HCT116 (cell line): ENCODE data around the gene MVK. TPM values are rescaled to one million over a fixed set of nuclear protein-coding genes. Genes with fewer than 3 reads are reported as not detected.

Experiments
- ATAC-seq: fragments of 200-7000 bp; cut with Tn5 transposase; 2 replicates; pipeline ENCODE4 v1.9.1; 2020; ENCODE audit warnings: mild to moderate bottlenecking, moderate library complexity
- BruUV-seq: library from RNA; stranded (reverse); fragments of 400-500 nt; replicated peaks from 2 replicates; lab custom pipeline; 2021; lab: Mats Ljungman, UMichigan
- CTCF ChIA-PET: fragments of 300-600 bp; sonication (Branson Sonifier 250); formaldehyde crosslinking; loops from one replicate; lab custom pipeline; 2021; ENCODE audit warnings: antibody characterized with exemption; lab: Charles Lee
- POLR2A ChIA-PET: fragments of 300-600, 350-600 bp; sonication (Branson Sonifier 250); formaldehyde crosslinking; loops from one replicate; lab custom pipeline; 2021; ENCODE audit warnings: antibody characterized with exemption; lab: Charles Lee
- RAD21 ChIA-PET, 2 experiments: fragments of 300-600 bp; sonication (Branson Sonifier 250); formaldehyde crosslinking; loops; one replicate each; lab custom pipeline; 2023; ENCODE audit warnings: low total read pairs in 2 of 2; ENCODE audit not compliant: uncharacterized antibody in 2 of 2, unreplicated experiment in 2 of 2, low non-redundant PET in 1 of 2; lab: Charles Lee
- DNase-seq: peaks from one replicate; pipeline ENCODE4 v3.0.0-alpha.2; 2010; ENCODE audit warnings: low read depth, low spot score
- H2AFZ ChIP-seq: fragments of 200-600 bp; shearing (Covaris generic), sonication (generic); 2 replicates; pipeline ENCODE4 v1.6.1; 2017; ENCODE audit warnings: low read depth, mixed run types, mixed read lengths, antibody characterized with exemption, low read length; ENCODE audit not compliant: poor library complexity, severe bottlenecking
- H3K27ac ChIP-seq: 2 replicates; pipeline ENCODE4 v1.5.1; 2012; ENCODE audit warnings: low read depth, low read length
- H3K27me3 ChIP-seq: fragments of 200-600 bp; sonication (generic); 2 replicates; pipeline ENCODE4 v1.6.1; 2016; ENCODE audit warnings: mixed run types, low read length, mixed read lengths; ENCODE audit not compliant: insufficient read depth
- H3K36me3 ChIP-seq, 2 experiments: fragments of 200-500 bp in 1 of 2; fragments of 200-600 bp in 1 of 2; sonication (Bioruptor generic) in 1 of 2; sonication (generic) in 1 of 2; 2 replicates each; pipeline versions ENCODE4 v1.5.1 to v1.6.1; 2014 to 2016; ENCODE audit warnings: low read length in 2 of 2, inconsistent platforms in 1 of 2, mixed read lengths in 1 of 2, mixed run types in 1 of 2; ENCODE audit not compliant: insufficient read depth in 2 of 2, control insufficient read depth in 1 of 2
- H3K4me1 ChIP-seq, 2 experiments: fragments of 200-600 bp in 1 of 2; sonication (generic) in 1 of 2; 2 replicates each; pipeline versions ENCODE4 v1.5.1 to v1.6.1; 2012 to 2017; ENCODE audit warnings: low read length in 2 of 2, inconsistent platforms in 1 of 2, mild to moderate bottlenecking in 1 of 2, mixed read lengths in 1 of 2, mixed run types in 1 of 2, moderate library complexity in 1 of 2; ENCODE audit not compliant: insufficient read depth in 2 of 2, control insufficient read depth in 1 of 2
- H3K4me2 ChIP-seq: fragments of 200-600 bp; sonication (generic); 2 replicates; pipeline ENCODE4 v1.6.1; 2017; ENCODE audit warnings: mixed run types, low read length, mixed read lengths
- H3K4me3 ChIP-seq, 2 experiments: fragments of 200-600 bp in 1 of 2; sonication (generic) in 1 of 2; replicated peaks in 1 of 2; 2 replicates each; pipeline ENCODE4 v1.5.1; 2011 to 2016; ENCODE audit warnings: low read length in 2 of 2, control low read depth in 1 of 2, low read depth in 1 of 2, mild to moderate bottlenecking in 1 of 2, mixed read lengths in 1 of 2, mixed run types in 1 of 2
- H3K79me2 ChIP-seq: fragments of 200-600 bp; sonication (generic); 2 replicates; pipeline ENCODE4 v1.6.1; 2017; ENCODE audit warnings: mild to moderate bottlenecking, mixed run types, low read length, moderate library complexity, mixed read lengths; ENCODE audit not compliant: insufficient read depth
- H3K9ac ChIP-seq: fragments of 200-600 bp; sonication (generic); 2 replicates; pipeline ENCODE4 v1.6.1; 2016; ENCODE audit warnings: low read length, mixed read lengths
- H3K9me2 ChIP-seq: fragments of 200-600 bp; sonication (generic), shearing (Covaris generic); 2 replicates; pipeline ENCODE4 v1.6.1; 2017; ENCODE audit warnings: mixed run types, mild to moderate bottlenecking, moderate library complexity; ENCODE audit not compliant: insufficient read depth
- H3K9me3 ChIP-seq, 2 experiments: fragments of 200-500 bp in 1 of 2; fragments of 200-600 bp in 1 of 2; sonication (Bioruptor generic) in 1 of 2; sonication (generic) in 1 of 2; 2 replicates each; pipeline ENCODE4 v1.6.1; 2014 to 2017; ENCODE audit warnings: low read length in 2 of 2, mixed read lengths in 2 of 2, inconsistent platforms in 1 of 2, low read depth in 1 of 2, mild to moderate bottlenecking in 1 of 2, mixed run types in 1 of 2, moderate library complexity in 1 of 2; ENCODE audit not compliant: control insufficient read depth in 1 of 2, insufficient read depth in 1 of 2
- H4K20me1 ChIP-seq: fragments of 200-600 bp; sonication (generic), shearing (Covaris generic); 2 replicates; pipeline ENCODE4 v1.6.1; 2017; ENCODE audit warnings: mixed run types, mild to moderate bottlenecking, moderate library complexity; ENCODE audit not compliant: insufficient read depth
- ATF3 ChIP-seq: IDR thresholded peaks from 2 replicates; pipeline ENCODE4 v1.6.1; 2012
- CBX3 ChIP-seq: IDR thresholded peaks from 2 replicates; pipeline ENCODE4 v1.6.1; 2012; ENCODE audit warnings: low read depth
- CTCF ChIP-seq, 3 experiments: fragments of 200-600 bp in 1 of 3; sonication (generic) in 1 of 3; IDR thresholded peaks in 2 of 3; conservative IDR thresholded peaks in 1 of 3; 2 replicates each; pipeline ENCODE4 v1.5.1; 2012 to 2017; ENCODE audit warnings: low read depth in 2 of 3, low read length in 2 of 3, antibody characterized with exemption in 1 of 3, borderline replicate concordance in 1 of 3, control low read depth in 1 of 3, mild to moderate bottlenecking in 1 of 3, mixed read lengths in 1 of 3, mixed run types in 1 of 3, moderate library complexity in 1 of 3; ENCODE audit not compliant: insufficient read depth in 1 of 3
- MAX ChIP-seq: IDR thresholded peaks from 2 replicates; pipeline ENCODE4 v1.6.1; 2012
- POLR2A ChIP-seq: IDR thresholded peaks from 2 replicates; pipeline ENCODE4 v1.7.0; 2011; ENCODE audit warnings: borderline replicate concordance; ENCODE audit not compliant: insufficient read depth, insufficient read length; ENCODE audit errors: extremely low read depth
- POLR2AphosphoS5 ChIP-seq: IDR thresholded peaks from 2 replicates; pipeline ENCODE4 v1.6.1; 2011; ENCODE audit warnings: mild to moderate bottlenecking, low read depth, low read length, moderate library complexity
- REST ChIP-seq: IDR thresholded peaks from 2 replicates; pipeline ENCODE4 v1.6.1; 2012; ENCODE audit warnings: low read depth
- SIN3A ChIP-seq: IDR thresholded peaks from 2 replicates; pipeline ENCODE4 v1.6.1; 2012; ENCODE audit warnings: low read depth
- TCF7L2 ChIP-seq: IDR thresholded peaks from 2 replicates; pipeline ENCODE4 v1.7.0; 2011; ENCODE audit warnings: borderline replicate concordance, inconsistent platforms; ENCODE audit not compliant: insufficient read depth, insufficient read length; ENCODE audit errors: extremely low read depth
- ZFX ChIP-seq: fragments of 450-650 bp; IDR thresholded peaks from 2 replicates; pipeline ENCODE4 v1.6.1; 2017
- ZNF274 ChIP-seq: fragments of 200-500 bp; sonication (Bioruptor generic); IDR thresholded peaks from 2 replicates; pipeline ENCODE4 v1.6.1; 2014; ENCODE audit warnings: mild to moderate bottlenecking, low read depth, low read length, inconsistent platforms
- intact Hi-C: fragments of 100-400 bp; cut with micrococcal nuclease; formaldehyde crosslinking; loops from 2 replicates; pipeline ENCODE4 v1.10.0; 2022
- total RNA-seq: library from RNA; stranded (reverse); gene quantifications from one replicate; pipeline ENCODE4 v1.2.1, GENCODE V29; 2021; ENCODE audit not compliant: unreplicated experiment

The MVK gene
- total RNA-seq, 1 experiment from 2014 or later, result 17.3 TPM

GRCh38 chr12:109561711-109562030 is 11.9 kb upstream of the MVK start (continued):
- TF ChIP-seq ZNF274, result no peak
- TF ChIP-seq TCF7L2, result no peak
- TF ChIP-seq, all 23 proteins: peak for 0

GRCh38 chr12:109562871-109563270 is 10.7 kb upstream of the MVK start:
- Histone ChIP-seq H3K9me3 (no peaks in the 10 kb centered on the region), H3K9me2 (no peaks in the 10 kb centered on the region), H3K79me2 (no peaks in the 10 kb centered on the region), H2AFZ (no peak overlapping the region), H3K4me1 (no peaks in the 10 kb centered on the region), H3K27ac (no peak overlapping the region), H3K4me2 (no peak overlapping the region), H4K20me1 (no peaks in the 10 kb centered on the region), H3K27me3 (no peaks in the 10 kb centered on the region), H3K36me3 (no peaks in the 10 kb centered on the region), H3K9ac (no peak overlapping the region), H3K4me3 (no peak overlapping the region)
- ATAC-seq (no peak), DNase-seq (no peak)
- CTCF ChIA-PET, result no interaction called here
- POLR2A ChIA-PET, result no interaction called here
- RAD21 ChIA-PET, result no interaction called here
- intact Hi-C loops, result no loop called here
- BruUV-seq, result no TSS peak
- TF ChIP-seq POLR2AphosphoS5 (no peak), SIN3A (no peak), ZNF274 (no peak), ATF3 (no peak)

- Histone ChIP-seq H3K9ac (no peak overlapping the region), H3K36me3 (no peaks in the 10 kb centered on the region), H2AFZ (no peak overlapping the region), H3K27ac (no peak overlapping the region), H3K79me2 (no peaks in the 10 kb centered on the region), H3K9me2 (no peaks in the 10 kb centered on the region), H3K4me3 (no peak overlapping the region), H3K4me1 (no peaks in the 10 kb centered on the region), H3K27me3 (no peaks in the 10 kb centered on the region), H4K20me1 (no peaks in the 10 kb centered on the region), H3K4me2 (no peak overlapping the region), H3K9me3 (no peaks in the 10 kb centered on the region)
- ChIA-PET RAD21 (no interaction called here), CTCF (no interaction called here), POLR2A (no interaction called here)
- intact Hi-C loops, result no loop called here
- TF ChIP-seq REST (no peak), CBX3 (no peak), MAX (no peak), POLR2A (no peak), ZFX (no peak), TCF7L2 (no peak), CTCF (IDR thresholded peaks at IDR 0.05 in 2 of 3, conservative IDR thresholded peaks at IDR 0.05 in 1 of 3; ENCODE audit: borderline replicate concordance in 1 of 3, insufficient read depth in 1 of 3, low read depth in 2 of 3, low read length in 2 of 3) (no peak)
- DNase-seq (no peak), ATAC-seq (no peak)
- BruUV-seq, result no TSS peak
Measured at GRCh38 chr12:109563291-109564284, 10.0 kb upstream of the MVK start.
